ENCODE data around the gene NAV2.
"Not testable (repeated sequence)": the region's sequence is repeated elsewhere in the genome, so short reads cannot be mapped to it uniquely, and the experiment has no call there.

The NAV2 gene

DNA sequence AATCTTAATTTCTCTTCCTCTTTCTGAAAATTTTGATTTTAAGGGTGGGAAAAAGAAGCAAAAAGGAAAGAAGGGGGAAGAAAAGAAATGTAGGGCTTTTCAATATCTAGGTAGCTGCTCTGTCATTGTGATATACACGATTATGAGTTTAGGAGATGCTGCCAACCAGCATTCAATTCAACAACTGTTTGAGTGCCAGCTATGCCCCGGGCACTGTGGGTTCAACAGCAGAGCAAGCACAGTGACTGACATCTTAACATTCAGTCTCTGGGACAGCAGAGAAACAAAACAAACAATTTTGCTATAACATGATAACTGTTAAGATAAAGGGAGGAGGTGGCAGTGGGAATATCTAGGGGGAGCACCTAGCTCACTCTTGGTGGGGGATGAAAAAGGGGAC is 356.1 kb downstream of the NAV2 start:
- H3K4me3 ChIP-seq (ENCODE audit: low read length) = no peak overlapping the region
- no peak for TF ChIP-seq ZNF274 (IDR thresholded peaks at IDR 0.05; ENCODE audit: low read depth, low read length)

DNA sequence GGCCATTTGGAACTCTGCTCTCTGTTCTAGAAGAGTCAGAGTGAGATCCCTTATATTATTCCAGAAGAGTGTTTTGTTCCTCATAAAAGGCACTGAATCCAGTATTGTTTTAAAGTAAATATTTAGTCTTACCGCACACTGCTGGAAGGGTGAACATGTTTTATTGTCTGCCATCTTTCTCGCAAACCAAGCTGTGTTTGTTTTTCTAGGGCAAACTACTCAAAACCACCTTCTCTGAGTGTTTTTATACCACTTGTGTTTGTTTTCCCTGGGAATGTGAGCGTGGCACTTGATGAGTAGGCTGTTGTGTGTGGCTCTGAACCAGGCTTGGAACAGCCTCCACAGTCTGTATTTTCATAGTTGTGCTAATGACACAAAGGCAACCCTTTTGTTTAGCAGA is 357.8 kb downstream of the NAV2 start:
- H3K4me3 ChIP-seq (ENCODE audit: low read length) = no peak overlapping the region
- no peak for TF ChIP-seq ZNF274 (IDR thresholded peaks at IDR 0.05; ENCODE audit: low read depth, low read length)

DNA sequence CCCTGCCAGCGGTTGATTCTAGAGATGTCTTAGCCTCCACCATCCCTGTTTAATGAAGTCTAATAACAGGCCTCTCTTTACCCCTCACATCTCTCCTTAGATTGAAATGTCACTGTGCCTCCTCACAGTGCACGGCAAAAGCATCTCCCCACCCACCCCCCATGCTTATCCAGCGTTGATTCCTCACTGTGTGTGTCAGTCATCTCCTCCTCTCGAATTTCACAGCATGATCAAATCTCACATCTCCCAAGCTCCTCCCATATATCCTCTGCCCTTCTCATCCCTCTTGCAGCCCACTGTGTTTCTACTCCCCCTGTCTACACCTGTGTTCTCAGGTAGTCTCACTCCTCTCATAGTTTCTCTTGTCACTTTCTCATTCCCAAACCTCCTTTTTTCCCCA is 363.0 kb downstream of the NAV2 start:
- H3K4me3 ChIP-seq (ENCODE audit: low read length) = no peak overlapping the region
- TF ChIP-seq ZNF274 (IDR thresholded peaks at IDR 0.05; ENCODE audit: low read depth, low read length) = no peak

DNA sequence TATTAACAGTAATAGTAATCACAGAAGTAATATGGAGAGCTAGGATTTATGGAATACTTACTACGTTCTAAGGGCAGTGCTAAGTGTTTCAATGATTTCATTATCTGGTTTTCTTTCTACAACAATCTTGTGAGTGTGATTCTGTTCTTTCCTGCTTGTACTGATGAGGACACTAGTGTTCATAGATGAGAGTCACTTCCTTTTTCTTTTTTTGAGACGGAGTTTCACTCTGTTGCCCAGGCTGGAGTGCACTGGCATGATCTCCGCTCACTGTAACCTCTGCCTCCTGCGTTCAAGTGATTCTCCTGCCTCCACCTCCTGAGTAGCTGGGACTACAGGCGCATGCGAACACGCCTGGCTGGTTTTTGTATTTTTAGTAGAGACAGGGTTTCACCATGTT is 366.2 kb downstream of the NAV2 start:
- H3K4me3 ChIP-seq (ENCODE audit: low read length) = no peak overlapping the region

DNA sequence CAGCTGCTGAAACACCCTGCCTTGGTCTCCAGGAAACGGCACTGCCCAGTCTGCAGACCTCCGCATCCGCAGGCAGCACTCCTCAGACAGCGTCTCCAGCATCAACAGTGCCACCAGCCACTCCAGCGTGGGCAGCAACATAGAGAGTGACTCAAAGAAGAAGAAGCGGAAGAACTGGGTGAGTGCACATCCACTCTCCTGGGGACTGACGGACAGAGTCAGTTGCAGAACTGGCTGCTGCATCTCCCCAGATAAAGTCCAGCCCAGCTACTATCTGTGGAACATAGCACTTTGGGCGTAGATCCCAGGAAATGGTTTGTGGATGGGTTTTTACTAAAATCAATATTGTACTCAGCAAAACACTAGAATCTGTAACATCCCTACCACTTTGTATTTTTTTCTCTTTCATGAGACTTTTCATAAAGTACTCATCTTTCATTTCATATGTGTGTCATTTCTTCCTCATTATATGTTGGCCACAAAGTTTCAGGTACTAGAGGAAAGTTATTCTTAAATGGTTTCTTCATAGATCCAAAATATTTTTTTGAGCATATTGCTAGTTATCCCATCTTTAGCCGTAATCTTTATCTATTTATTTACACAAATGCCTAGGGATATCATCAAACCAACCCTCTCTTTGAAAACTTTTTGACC is 367.5 kb downstream of the NAV2 start:
- H3K4me3 ChIP-seq (ENCODE audit: low read length) = no peak overlapping the region

More for the DNA sequence above, 366.2 kb downstream of the NAV2 start:
- no peak for TF ChIP-seq ZNF274 (IDR thresholded peaks at IDR 0.05; ENCODE audit: low read depth, low read length)

DNA sequence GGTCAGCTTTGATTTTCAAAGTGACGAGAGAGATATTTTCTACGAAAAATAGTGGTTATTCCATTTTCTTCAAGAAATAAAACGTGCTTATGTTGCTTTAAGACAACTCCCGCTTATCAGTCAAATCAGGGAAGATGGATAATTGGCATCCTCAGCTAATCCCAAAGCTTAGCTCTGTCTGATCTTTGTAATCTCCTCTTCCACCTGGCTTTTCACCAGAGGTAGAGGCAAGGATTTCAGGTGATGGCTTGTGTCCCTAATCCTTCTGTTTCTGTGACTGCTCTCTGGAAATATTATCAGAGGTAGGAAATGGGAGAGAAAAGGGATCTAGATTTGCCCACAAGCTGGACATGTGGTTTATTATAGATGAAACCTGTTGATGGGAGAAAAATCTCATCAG is 368.7 kb downstream of the NAV2 start:
- no peak for TF ChIP-seq ZNF274 (IDR thresholded peaks at IDR 0.05; ENCODE audit: low read depth, low read length)

More for the DNA sequence above, 367.5 kb downstream of the NAV2 start:
- TF ChIP-seq ZNF274 (IDR thresholded peaks at IDR 0.05; ENCODE audit: low read depth, low read length) = no peak

DNA sequence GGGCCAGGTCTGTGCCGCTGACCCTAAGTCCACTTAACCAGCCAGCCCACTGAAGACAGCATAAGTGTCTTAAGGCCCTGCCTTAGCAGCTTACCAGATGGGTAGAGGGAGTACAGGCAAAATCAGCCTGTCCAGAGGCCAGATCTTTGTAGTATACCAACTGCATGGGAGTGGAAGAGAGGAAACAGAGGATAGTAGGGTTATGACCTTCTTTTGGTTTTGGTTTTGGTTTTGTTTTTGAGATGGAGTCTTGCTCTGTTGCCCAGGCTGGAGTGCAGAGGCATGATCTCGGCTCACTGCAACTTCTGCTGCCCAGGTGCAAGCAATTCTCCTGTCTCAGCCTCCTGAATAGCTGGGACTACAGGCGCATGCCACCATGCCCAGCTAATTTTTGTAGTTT is 371.2 kb downstream of the NAV2 start:
- not testable (repeated sequence) for H3K4me3 ChIP-seq (ENCODE audit: low read length)

More for the DNA sequence above, 368.7 kb downstream of the NAV2 start:
- H3K4me3 ChIP-seq (ENCODE audit: low read length) = no peak overlapping the region

DNA sequence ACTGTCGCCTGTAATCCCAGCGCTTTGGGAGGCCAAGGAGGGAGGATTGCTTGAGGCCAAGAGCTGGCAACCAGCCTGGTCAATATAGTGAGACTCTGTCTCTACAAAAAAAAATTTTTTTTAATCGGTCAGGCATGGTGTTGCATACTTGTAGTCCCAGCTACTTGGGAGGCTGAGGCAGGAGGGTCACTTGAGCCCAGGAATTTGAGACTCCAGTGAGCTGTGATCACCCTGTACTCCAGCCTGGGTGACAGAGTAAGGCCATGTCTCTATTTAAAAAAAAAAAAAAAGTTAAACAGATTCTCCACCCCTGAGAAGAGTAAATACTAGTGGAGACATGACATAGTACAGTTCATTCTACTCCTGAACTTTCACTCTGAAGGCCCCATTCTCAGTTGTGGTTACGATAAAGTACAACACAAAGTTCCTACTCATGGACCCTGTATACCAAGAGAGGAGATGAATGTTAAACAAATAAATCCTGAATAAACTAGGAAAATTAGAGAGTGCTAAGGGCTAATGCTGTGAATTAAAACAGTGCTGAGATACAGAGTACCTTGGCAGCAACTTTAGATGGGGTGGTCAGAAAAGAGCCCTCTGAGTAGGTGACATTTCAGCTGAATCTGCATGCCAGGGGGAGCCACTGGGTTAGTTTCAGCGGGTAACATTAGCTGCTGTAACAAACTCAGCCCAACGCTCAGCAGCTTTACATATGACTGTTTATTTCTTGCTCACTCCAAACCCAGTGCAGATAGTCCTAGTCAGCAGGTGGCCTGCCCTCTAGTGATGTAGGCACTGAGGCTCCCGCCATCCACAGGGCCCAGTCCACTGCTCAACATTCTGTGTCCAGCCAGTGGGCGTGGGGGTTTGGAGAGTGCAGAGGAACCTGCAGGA is 372.5 kb downstream of the NAV2 start:
- no peak for TF ChIP-seq ZNF274 (IDR thresholded peaks at IDR 0.05; ENCODE audit: low read depth, low read length)
- H3K4me3 ChIP-seq (ENCODE audit: low read length) = no peak overlapping the region

DNA sequence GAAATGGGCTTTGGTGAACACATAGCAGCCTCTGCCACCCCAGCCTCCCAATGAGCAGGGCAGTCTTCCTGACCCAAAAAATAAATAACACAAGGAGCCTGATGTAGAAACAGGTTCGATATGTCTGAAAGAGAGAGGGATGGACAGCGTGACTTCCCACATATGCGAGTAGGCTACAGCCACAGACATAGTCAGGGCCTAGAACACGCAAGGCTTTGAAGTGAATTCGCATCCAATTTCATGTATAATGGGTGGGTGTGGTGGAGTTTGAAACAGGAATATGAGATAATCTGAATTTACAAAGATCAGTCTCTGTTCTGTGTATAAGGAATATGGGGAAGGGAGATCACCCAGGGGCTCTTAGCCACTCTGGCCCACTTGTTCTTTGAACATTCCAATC is 373.3 kb downstream of the NAV2 start:
- TF ChIP-seq ZNF274 (IDR thresholded peaks at IDR 0.05; ENCODE audit: low read depth, low read length) = no peak
- no peak overlapping the region for H3K4me3 ChIP-seq (ENCODE audit: low read length)

DNA sequence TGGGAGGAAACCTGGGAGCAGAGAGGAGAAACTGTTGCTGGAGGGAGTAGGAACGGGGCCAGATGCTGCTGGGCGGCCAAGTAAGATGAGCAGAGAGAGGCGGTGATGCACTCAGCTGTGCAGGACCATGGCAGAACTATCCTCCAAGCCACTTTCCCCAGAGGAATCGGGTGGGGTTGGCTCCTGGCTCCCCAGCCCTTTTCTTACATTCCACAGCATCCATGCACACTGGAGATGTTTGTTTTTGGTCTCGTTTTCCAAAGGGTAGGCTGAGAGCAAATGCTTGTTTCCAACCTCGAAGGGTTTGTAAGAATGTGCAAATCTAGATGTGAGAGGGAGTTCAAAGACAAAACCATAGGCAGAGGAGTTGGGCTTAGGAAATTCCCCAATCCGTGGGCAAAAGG is 374.5 kb downstream of the NAV2 start:
- TF ChIP-seq ZNF274 (IDR thresholded peaks at IDR 0.05; ENCODE audit: low read depth, low read length) = no peak
- H3K4me3 ChIP-seq (ENCODE audit: low read length) = no peak overlapping the region

DNA sequence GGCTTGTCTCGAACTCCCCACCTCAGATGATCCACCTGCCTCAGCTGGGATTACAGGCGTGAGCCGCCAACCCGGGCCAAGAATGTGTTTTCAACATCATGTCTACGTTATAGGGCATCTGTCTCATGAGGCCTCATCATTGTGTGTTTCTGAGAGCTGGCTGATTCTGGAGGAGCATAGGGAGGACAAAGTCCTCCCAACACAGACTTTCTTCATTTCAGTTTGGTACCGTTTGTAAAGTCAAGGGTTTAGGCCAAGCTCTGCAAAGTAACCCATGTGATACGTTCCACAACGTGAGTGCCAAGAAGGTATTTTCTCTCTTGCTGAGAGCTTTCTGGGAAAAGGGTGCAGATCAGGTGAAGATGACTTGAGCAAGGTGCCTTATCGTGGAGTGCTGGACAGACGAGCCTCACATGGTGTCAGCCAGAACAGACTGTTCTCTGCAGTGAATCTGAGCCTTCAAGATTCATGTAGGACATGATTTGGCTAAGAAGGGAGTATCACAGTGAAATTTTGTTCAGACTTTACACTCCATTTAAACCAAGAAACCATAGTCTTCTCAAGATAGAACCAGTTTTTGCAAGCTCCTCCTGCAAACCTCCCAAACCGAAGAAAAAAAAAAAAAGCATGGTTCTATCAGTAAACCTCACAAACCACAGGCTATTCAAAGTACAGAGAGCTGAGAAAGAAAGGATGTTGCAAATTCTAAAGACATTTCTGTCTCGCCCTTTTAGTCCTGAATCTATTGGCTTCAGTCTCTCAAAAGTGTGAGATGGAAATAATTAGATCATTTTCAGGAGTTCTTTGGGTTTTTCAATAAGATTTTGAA is 376.0 kb downstream of the NAV2 start:
- H3K4me3 ChIP-seq (ENCODE audit: low read length) = no peak overlapping the region
- no peak for TF ChIP-seq ZNF274 (IDR thresholded peaks at IDR 0.05; ENCODE audit: low read depth, low read length)

DNA sequence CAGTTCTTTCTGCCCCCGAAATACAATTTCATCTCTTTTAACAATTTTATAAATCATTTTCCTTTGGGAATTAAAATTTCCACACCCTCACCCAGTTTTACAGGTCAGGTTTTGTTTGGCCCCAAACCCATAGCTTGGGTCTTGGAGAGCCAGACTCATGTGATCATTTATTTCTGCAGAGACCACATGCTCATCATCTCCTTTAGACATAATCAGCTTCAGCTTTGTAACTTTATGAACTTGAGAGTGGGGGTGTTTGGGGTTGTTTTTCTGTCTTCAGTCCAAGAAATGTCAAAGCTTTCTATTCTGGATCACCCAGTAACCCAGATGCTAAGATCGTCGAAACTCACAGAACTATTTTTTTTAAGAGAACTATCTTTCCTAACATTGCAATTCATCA is 376.7 kb downstream of the NAV2 start:
- TF ChIP-seq ZNF274 (IDR thresholded peaks at IDR 0.05; ENCODE audit: low read depth, low read length) = no peak

DNA sequence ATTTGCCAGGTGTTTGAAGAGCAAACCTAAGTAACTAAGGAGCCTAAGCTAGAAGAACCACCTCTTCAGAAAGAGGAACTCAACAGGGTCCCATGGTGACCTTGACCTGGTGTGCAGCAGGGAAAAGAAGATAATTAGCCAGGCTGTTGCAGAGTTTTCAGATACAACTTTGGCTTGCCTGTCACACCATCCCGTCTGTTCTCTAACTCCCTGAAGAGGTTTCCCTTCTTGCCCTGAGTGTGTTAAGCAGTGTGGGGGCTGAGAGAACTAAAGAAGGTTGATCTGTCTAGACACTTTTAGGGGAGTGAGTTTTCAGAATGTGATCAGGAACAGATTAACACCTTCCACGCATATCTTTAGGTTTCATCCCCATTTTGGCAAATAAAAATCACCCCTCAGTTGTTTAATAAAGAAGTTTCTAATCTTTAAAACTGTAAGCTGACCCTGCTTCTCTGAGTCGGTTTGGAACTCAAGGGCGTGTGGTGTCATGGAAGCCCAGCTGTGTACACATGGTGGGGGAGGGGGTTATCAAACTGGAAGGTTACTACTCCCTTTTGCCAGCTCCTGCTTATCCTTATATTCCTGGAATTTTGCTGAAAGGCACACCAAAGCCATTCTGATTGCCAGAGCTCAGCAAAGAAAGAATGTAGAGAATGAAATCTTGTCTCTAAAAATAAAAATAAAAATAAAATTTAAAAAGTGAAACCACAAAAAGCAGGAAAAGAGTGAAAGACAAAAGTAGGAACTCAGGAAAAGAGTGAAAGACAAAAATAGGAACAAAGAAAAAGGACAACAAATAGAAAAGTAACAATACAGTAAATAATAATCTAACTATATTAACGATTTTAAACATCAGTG is 377.4 kb downstream of the NAV2 start:
- no peak overlapping the region for H3K4me3 ChIP-seq (ENCODE audit: low read length)
- no peak for TF ChIP-seq ZNF274 (IDR thresholded peaks at IDR 0.05; ENCODE audit: low read depth, low read length)

More for the DNA sequence above, 376.7 kb downstream of the NAV2 start:
- H3K4me3 ChIP-seq (ENCODE audit: low read length) = no peak overlapping the region
